Psoas muscle (tissue), 8 donors: ENCODE measurements around the gene IGSF6. TPM values are rescaled to one million over a fixed set of nuclear protein-coding genes. Genes with fewer than 3 reads are reported as not detected.
"Not testable (repeated sequence)": the region's sequence is repeated elsewhere in the genome, so short reads cannot be mapped to it uniquely, and the experiment has no call there.

ENCODE experiments used
- ATAC-seq, 4 donors: fragments of 200-7000 bp; cut with Tn5 transposase; one replicate each; pipeline ENCODE4 v1.9.1; 2020; ENCODE audit warnings: moderate library complexity in 3 of 4, mild to moderate bottlenecking in 2 of 4
- DNase-seq, 2 donors: peaks; one replicate each; pipeline ENCODE4 v3.0.0-alpha.2; 2020
- H3K27ac ChIP-seq: fragments of 200-600 bp; one replicate; pipeline ENCODE4 v1.8.0; 2022
- H3K27me3 ChIP-seq, 3 donors: fragments of 200-600 bp in 1 of 3; one replicate each; pipeline versions ENCODE4 v1.6.1 to v1.8.0; 2013 to 2022; ENCODE audit warnings: low read length in 2 of 3, mild to moderate bottlenecking in 2 of 3, moderate library complexity in 1 of 3; ENCODE audit not compliant: insufficient read depth in 3 of 3
- H3K36me3 ChIP-seq, 2 donors: fragments of 200-600 bp in 1 of 2; one replicate each; pipeline versions ENCODE4 v1.6.1 to v1.8.0; 2013 to 2022; ENCODE audit warnings: low read depth in 1 of 2, mild to moderate bottlenecking in 1 of 2, moderate library complexity in 1 of 2; ENCODE audit not compliant: insufficient read depth in 1 of 2
- H3K4me1 ChIP-seq: fragments of 200-600 bp; one replicate; pipeline ENCODE4 v1.8.0; 2022
- H3K4me3 ChIP-seq: fragments of 200-600 bp; one replicate; pipeline ENCODE4 v1.8.0; 2022; ENCODE audit warnings: mild to moderate bottlenecking
- H3K9me3 ChIP-seq: fragments of 200-600 bp; one replicate; pipeline ENCODE4 v1.8.0; 2022
- WGBS, 3 donors: extraction: QIAGEN DNeasy Blood & Tissue Kit; methylation state at CpG; one replicate each; pipeline versions ENCODE4 v1.1.6 to v1.1.7; 2013; 5-methylcytosine and 5-hydroxymethylcytosine counted together
- intact Hi-C, 2 donors: fragments of 100-400 bp; cut with DNase I; formaldehyde crosslinking; loops; one replicate each; pipeline versions ENCODE4 v1.11.0 to v1.14.2; 2022
- polyA plus RNA-seq, 3 donors: library from polyadenylated mRNA; stranded (reverse); fragments of 200-250 nt; gene quantifications; one replicate each; pipeline ENCODE4 v1.2.3, GENCODE V29; 2013
- total RNA-seq, 4 donors: library from RNA; stranded (reverse); fragmentation: NEBNext Ultra II Directional in 2 of 4; extraction: Animal tissue kit (Norgen Biotek cat#: 25700) in 2 of 4; gene quantifications; one replicate each; pipeline versions ENCODE4 v1.2.1 to v1.2.4, GENCODE V29; 2021 to 2023
- TF ChIP-seq, protein P1 (sequence below): fragments of 200-600 bp; IDR thresholded peaks from one replicate; pipeline ENCODE4 v1.8.0; 2022; ENCODE audit warnings: antibody characterized with exemption
- donor health status: healthy with polysubstance abuse.
- donor health status: DM: no; HTN: no; CAD: no; lungs with moderate emphysema.
- donor health status: Bipolar disorder and iron deficiency.
- donor health status: healthy.
- donor health status: DM: yes; HTN: yes; CAD: no.
- donor health status: DM: no; HTN: no; CAD: no.
- donor health status: DM: no; HTN: no; CAD: no.
- donor health status: DM: yes; HTN: yes; CAD: no.

Gene IGSF6
- total and polyA plus RNA-seq, 7 donors: 0.15 to 3.0 (median 1.4) TPM

DNA sequence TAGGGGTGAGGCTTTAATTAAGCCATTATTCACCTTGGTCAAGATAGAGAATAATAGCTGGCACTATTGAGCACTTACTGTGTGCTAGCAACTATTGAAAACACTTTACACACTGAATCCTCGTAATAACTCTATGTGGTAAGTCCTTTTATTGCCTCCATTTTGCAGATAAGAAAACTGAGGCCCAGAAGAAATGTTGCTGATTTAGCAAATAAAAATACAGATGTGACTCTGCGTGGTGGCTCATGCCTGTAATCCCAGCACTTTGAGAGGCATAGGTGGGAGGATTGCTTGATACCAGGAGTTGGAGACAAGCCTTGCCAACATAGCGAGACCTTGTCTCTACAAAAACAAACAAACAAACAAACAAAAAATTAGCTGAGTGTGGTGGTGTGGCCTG lies 30.8 kb upstream of the IGSF6 start:
- ATAC-seq (no peak), DNase-seq (no peak)
- Histone ChIP-seq H3K4me3 (no peak overlapping the region), H3K36me3 (no peaks in the 10 kb centered on the region), H3K4me1 (no peaks in the 10 kb centered on the region), H3K27ac (no peak overlapping the region), H3K9me3 (no peaks in the 10 kb centered on the region), H3K27me3 (peaks cover 0 to 5% (median 0%) of the 10 kb centered on the region in 3 donors)
- TF ChIP-seq, protein P1, sequence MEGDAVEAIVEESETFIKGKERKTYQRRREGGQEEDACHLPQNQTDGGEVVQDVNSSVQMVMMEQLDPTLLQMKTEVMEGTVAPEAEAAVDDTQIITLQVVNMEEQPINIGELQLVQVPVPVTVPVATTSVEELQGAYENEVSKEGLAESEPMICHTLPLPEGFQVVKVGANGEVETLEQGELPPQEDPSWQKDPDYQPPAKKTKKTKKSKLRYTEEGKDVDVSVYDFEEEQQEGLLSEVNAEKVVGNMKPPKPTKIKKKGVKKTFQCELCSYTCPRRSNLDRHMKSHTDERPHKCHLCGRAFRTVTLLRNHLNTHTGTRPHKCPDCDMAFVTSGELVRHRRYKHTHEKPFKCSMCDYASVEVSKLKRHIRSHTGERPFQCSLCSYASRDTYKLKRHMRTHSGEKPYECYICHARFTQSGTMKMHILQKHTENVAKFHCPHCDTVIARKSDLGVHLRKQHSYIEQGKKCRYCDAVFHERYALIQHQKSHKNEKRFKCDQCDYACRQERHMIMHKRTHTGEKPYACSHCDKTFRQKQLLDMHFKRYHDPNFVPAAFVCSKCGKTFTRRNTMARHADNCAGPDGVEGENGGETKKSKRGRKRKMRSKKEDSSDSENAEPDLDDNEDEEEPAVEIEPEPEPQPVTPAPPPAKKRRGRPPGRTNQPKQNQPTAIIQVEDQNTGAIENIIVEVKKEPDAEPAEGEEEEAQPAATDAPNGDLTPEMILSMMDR: no peak
- WGBS, 3 donors: 65 to 71% (median 68%) methylated on average over 3 of the region's 3 CpGs
- intact Hi-C loops: no loop called here

DNA sequence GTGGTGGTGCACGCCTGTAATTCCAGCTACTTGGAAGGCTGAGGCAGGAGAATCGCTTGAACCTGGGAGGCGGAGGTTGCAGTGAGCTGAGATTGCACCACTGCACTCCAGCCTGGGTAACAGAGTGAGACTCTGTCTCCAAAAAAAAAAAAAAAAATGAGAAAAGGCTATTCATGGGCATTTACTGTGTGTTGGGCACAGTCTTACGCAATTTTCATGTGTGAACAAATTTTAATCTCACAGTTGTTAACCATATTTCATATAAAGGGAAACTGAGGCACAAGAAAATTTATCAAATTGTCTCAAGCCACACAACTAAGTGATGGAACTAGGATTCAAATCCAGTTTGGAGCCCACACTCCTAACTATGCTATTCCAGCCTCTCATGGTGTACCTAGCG lies 28.3 kb upstream of the IGSF6 start:
- H3K4me1 ChIP-seq, ATAC-seq, DNase-seq, H3K36me3 ChIP-seq, H3K4me3 ChIP-seq, H3K27me3 ChIP-seq, H3K9me3 ChIP-seq, H3K27ac ChIP-seq, intact Hi-C loops: not testable (repeated sequence)
- WGBS, 3 donors: 83 to 85% (median 84%) methylated on average over 5 of the region's 5 CpGs

DNA sequence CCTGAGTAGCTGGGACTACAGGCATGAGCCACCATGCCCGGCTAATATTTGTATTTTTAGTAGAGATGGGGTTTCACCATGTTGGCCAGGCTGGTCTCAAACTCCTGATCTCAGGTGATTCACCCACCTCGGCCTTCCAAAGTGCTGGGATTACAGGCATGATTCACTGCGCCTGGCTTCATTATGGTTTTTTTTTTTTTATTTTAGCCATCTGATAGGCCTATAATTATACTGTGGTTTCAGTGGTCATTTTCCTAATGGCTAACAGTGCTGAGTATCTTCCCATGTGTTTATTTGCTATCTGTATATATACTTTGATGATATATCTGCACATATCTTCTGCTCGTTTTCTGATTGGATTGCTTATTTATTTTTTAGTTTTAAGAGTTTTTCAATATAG lies 22.0 kb upstream of the IGSF6 start:
- H3K27me3 ChIP-seq, H3K4me3 ChIP-seq, H3K36me3 ChIP-seq, intact Hi-C loops, ATAC-seq, H3K9me3 ChIP-seq, H3K27ac ChIP-seq, H3K4me1 ChIP-seq, DNase-seq: not testable (repeated sequence)
- WGBS, 3 donors: 85 to 93% (median 89%) methylated on average over 4 of the region's 4 CpGs

DNA sequence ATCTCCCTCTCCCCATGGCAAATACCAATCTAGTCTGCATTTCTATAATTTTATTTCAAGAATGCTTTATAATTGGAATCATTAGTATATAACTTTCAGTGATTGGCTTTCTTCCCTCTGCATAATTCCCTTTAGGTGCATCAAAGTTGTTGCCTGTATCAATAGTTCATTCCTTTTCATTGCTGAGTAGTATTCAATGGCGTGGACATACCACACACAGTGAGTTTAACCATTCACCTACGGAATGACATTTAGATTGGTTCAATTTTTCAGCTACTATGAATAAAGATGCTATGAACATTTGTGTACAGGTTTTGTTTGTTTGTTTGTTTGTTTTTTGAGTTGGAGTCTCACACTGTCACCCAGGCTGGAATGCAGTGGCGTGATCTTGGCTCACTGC lies 21.1 kb upstream of the IGSF6 start:
- 63 to 94% (median 90%) methylated on average over 3 of the region's 3 CpGs for WGBS, 3 donors
- intact Hi-C loops: no loop called here
- ATAC-seq (no peak), DNase-seq (no peak)
- H3K36me3 ChIP-seq: no peaks in the 10 kb centered on the region
- no peak overlapping the region for H3K4me3 ChIP-seq
- H3K4me1 ChIP-seq: no peaks in the 10 kb centered on the region
- TF ChIP-seq, protein P1: no peak
- H3K27me3 ChIP-seq: peaks cover 0 to 9% (median 3%) of the 10 kb centered on the region in 3 donors
- H3K27ac ChIP-seq: no peak overlapping the region
- no peaks in the 10 kb centered on the region for H3K9me3 ChIP-seq

DNA sequence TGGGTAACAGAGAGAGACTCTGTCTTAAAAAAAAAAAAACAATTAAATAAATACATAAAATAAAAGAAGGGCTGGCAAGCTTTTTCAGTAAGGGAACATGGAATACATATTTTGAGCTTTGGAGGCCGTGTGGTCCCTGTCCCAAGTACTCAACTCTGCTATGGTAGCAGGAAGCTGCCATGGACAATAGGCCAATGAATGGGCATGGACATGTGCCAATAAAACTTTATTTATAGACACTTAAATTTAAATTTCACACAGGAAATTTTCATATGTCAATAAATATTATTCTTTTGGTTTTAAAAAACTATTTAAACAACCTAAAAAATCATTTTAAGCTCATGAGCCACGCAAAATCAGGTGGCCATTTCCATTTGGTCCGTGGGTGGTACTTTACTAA lies 15.2 kb upstream of the IGSF6 start:
- no peaks in the 10 kb centered on the region for H3K4me1 ChIP-seq
- no peaks in the 10 kb centered on the region for H3K9me3 ChIP-seq
- intact Hi-C loops: no loop called here
- ATAC-seq (no peak), DNase-seq (no peak)
- H3K27ac ChIP-seq: no peak overlapping the region
- TF ChIP-seq, protein P1: no peak
- H3K27me3 ChIP-seq: peaks cover 0 to 39% (median 4%) of the 10 kb centered on the region in 3 donors
- H3K36me3 ChIP-seq: no peaks in the 10 kb centered on the region
- 72 to 78% (median 76%) methylated on average over 3 of the region's 3 CpGs for WGBS, 3 donors
- no peak overlapping the region for H3K4me3 ChIP-seq

DNA sequence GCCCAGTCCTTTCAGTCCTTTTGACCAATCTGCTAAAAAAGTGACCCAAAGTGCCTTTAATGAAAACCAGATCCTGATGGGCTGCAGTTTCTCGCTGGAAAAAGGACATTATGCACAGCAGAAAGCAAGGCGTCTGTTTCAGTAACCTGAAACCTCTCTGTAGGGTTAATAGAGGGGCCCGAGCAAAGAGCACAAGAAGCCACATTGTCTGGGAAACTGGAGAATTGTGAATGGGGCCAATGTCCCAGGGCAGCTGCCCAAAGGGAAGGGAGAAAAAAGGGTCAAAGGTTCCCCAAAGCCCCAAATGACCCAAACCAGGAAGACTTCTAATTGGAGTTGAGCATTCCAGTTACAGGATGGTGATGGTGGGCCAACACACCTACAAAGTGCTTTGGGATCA lies 14.4 kb upstream of the IGSF6 start:
- Histone ChIP-seq H3K36me3 (no peaks in the 10 kb centered on the region), H3K9me3 (no peaks in the 10 kb centered on the region), H3K27ac (no peak overlapping the region), H3K4me3 (no peak overlapping the region), H3K27me3 (peaks cover 0 to 39% (median 4%) of the 10 kb centered on the region in 3 donors), H3K4me1 (no peaks in the 10 kb centered on the region)
- ATAC-seq: no peak
- TF ChIP-seq, protein P1: no peak
- no peak for DNase-seq
- intact Hi-C loops: no loop called here
- 33 to 38% (median 34%) methylated on average over 3 of the region's 3 CpGs for WGBS, 3 donors
